HTERT RPE-1 (cell line): Measurements from ENCODE around the gene RNF13.

ENCODE experiments used
- in situ Hi-C: fragments of 300-500 bp; cut with MboI; formaldehyde crosslinking; loops from 4 replicates; pipeline ENCODE4 v1.14.3; 2020; ENCODE audit warnings: low sequenced_read_pairs

Gene RNF13, protein sequence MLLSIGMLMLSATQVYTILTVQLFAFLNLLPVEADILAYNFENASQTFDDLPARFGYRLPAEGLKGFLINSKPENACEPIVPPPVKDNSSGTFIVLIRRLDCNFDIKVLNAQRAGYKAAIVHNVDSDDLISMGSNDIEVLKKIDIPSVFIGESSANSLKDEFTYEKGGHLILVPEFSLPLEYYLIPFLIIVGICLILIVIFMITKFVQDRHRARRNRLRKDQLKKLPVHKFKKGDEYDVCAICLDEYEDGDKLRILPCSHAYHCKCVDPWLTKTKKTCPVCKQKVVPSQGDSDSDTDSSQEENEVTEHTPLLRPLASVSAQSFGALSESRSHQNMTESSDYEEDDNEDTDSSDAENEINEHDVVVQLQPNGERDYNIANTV

DNA sequence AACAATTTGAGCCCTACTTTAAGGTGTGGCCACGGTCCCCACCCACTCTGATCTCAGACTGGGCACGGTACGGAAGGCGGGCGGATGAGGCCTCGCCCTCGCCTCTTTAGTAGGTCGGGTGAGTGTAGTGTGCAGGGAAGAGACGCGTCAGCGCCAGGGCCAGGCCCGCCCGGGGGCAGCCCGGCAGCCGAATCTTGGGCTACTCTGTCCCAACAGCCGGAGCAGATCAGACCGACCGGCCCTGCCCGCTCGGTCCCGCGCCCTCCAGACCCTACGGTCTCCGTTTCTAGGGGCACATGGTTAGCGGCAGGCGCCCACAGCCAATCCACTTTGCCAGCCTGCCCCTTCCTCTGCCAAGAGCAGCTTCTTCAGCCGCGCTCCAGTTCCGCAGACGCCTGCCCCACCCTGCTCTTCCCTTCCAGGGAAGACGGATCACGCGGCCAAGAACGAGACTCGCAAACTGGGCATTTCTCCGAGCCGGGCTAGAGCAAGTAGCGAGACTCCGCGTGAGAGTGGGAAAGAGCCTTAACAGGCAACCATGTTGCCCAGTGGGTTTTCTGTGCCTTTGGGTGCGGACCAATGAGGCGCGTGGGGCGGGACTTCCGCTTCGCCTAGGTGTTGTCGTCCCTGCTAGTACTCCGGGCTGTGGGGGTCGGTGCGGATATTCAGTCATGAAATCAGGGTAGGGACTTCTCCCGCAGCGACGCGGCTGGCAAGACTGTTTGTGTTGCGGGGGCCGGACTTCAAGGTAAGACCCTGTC, at the start of gene RNF13:
Gene RNF13 (plus strand): TSS at position 610 of the 761 bp plus-strand sequence. CDS start 32,812 bp downstream, outside the sequence.
- in situ Hi-C loops = no loop called here

- in situ Hi-C loops = no loop called here
Measured at GRCh38 chr3:149763565-149764195, 49.3 kb upstream of the RNF13 start.

DNA sequence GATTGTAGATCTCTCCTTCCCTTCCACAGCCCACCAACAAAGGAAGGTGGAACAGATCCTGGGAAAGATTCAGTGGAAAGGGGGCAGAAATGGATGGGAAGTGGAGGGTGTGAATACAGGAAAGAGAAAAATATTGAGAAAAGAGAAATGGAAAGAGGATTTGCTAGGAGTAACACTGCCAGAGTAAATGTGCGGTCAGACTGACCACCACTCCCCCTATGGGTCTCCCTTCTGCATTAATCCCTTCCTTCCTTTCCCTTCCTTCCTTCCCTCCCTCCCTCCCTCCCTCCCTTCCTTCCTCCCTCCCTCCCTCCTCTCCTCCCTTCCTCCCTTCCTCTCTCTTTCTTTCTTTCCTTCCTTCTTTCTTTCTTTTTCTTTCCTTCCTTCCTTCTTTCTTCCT, 48.7 kb upstream of the RNF13 start:
- in situ Hi-C loops = no loop called here

DNA sequence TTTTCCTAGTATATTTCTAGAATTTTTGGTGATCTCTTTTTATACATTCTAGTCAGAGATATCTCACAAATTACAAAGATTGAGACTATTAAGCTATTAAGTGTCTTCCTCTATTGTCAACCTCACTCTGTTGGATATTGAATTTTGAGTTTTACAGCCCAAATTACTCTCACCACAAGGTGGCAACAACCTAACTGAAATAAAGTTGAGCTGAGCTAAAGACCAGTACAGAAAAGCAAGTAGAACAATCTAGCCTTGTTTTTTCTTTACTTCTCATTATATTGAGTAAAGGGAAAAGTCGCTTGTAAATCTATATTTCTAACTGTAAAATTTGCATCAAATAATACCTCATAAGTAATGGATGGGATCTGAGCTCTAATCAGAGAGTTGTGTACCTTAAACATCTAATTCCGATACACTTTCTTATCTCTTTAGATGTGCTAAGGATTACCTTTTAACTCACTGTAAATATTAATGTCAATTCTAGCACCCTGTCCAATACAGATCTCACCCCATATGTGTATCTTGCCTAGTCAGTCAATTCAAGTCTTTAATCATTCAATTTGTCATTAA, 47.2 kb upstream of the RNF13 start:
- in situ Hi-C loops = no loop called here

DNA sequence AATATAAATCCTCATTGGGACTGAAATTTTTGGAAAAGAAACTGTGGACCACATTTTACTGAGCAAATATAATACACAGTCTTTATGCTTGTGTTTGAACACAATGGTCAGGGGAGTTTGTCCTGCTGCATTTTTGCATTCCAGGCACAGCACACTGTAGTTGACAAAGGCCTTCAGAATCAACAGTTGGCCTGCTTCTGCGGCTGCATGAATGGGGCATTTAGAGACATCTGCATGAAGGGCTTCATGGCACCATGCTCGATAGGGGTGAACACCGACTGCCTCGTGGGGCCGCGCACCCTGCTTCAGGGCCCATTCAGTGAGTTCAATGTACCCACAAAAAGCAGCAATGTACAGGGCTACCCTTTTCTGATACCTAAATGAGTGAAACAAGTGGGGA, 45.3 kb upstream of the RNF13 start:
- in situ Hi-C loops = no loop called here

DNA sequence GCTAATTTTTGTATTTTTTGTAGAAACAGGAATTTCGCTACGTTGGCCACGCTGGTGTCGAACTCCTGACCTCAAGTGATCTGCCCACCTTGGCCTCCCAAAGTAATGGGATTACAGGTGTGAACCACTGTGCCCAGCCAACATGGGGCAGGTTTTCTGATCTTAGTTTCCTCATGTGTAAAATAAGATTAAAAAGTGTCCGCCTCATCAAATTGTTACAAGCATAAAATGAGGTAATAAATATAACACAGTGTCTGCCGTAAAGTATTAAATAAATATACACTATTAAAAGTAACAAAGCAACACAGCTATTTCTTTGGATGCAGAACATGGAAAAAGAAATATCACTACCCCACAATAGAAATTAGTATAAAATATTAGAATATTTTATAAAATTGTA, 44.3 kb upstream of the RNF13 start:
- in situ Hi-C loops = no loop called here

GRCh38 chr3:149770246-149770645, 42.8 kb upstream of the RNF13 start:
- in situ Hi-C loops = no loop called here

DNA sequence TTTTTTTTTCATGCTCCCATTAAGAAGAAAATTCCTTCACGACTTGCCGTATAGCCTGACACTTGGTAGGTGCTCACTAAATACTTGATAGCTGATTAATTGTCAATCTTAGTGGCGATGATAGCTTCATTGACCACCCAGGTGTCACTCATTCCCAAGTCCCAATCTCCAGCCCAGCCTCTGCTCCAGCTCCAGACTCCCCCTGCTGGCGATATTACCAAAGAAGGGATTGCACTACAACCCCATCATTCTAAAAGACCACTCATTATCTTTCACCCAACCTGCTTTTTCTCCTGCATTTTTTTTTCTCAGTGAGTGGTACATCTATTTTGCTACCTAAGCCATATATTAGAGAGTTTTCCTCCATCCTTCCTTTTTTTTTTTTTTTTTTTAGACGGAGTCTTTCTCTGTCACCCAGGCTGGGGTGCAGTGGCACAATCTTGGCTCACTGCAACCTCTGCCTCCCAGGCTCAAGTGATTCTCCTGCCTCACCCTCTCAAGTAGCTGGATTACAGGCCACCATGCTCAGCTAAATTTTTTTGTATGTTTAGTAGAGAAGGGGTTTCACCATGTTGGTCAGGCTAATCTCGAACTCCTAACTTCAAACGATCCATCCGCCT, 41.3 kb upstream of the RNF13 start:
- in situ Hi-C loops = no loop called here

- in situ Hi-C loops = no loop called here
Measured at GRCh38 chr3:149772861-149773260, 40.2 kb upstream of the RNF13 start.

DNA sequence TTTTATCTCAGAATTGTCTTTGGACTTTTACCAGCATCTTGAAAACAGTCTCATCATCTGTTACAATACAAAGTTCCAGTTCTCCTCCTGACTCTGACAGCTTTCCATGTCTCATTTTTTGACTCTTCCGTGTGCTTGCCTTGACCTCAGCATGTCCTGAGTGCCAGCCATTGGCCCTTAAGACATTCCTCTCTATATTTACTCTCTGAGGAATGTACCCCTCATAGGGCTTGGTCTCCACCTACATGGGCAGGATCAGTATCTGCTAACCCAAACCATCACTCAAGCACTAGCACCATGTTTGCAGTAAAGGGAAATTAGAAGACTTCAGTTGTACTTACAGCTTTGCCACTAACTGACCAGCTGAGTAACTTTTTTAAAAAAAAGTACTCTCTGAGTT, 36.8 kb upstream of the RNF13 start:
- in situ Hi-C loops = no loop called here

DNA sequence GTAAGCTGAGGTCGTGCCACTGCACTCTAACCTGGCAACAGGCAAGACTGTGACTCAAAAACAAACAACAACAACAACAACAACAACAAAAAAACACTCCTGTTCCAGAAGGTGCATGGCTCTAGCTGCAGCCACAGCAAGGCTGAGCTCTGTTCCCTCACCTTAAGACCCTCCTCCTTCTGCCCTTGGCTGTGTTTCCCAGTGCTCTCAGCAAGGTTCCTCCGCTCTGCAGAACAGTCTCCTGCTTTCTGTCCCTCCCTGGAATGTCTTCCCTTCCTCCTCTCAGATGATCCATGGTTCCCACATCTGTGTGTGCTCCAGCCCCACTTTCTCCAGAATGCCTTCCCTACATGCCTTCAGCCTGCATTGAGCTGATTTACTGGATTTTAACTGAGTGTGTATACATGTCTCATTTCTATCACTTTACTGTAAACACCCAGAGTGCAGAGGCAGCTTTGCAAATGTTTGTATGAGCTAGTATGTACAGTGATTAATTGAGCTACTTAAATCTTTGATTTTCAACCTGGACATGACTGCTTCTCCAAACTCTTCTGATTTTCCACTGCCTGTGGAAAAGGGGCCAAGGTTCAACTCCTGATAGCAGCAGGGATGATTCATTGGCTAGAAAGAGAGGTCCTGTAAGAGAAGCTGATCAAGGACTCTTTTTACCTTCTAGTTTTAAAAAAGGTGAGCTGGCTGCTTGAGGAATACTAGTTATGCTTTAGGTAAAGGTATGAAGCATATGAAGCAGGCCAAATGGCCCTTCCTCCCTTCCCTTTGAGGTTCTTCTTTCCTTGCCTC, 35.4 kb upstream of the RNF13 start:
- in situ Hi-C loops = no loop called here

DNA sequence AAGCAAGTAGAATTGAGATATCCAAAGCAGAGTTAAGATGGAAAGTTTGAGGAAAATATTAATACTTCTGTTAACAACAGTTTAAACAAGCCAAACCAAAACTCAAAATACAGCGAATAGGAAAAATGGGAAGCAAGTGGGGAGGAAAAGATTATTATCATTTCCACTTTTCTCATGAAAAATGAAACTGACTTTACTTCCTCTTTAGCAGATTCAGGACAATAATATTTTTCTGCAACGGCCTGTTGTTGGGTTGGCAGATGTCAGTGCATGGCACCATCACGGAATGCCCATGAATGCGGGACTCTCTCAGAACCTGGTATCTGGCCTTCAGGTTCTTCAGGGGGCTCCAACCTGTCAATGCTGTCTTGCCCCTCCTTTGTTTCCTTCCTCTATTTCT, 31.8 kb upstream of the RNF13 start:
- in situ Hi-C loops = no loop called here

GRCh38 chr3:149781741-149782140, 31.3 kb upstream of the RNF13 start:
- in situ Hi-C loops = no loop called here

DNA sequence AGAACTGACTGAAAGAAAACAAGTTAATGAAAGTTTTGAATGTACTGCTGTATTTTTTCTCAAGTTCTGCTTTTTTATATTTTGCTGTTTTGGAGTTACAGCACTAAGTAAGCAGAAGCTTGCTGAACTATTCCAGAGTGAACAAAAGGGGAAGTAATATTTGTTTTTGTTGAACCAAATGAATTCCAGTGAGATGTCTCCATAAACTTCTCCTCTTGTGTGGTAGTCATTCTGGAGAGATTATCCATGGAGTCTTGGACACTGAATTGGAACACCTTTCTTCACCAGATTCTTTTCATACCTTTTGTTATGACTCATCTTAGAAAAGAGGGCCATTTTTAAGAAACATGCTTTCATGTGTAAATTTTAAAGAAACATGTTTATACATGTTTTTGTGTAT, 29.4 kb upstream of the RNF13 start:
- in situ Hi-C loops = no loop called here

DNA sequence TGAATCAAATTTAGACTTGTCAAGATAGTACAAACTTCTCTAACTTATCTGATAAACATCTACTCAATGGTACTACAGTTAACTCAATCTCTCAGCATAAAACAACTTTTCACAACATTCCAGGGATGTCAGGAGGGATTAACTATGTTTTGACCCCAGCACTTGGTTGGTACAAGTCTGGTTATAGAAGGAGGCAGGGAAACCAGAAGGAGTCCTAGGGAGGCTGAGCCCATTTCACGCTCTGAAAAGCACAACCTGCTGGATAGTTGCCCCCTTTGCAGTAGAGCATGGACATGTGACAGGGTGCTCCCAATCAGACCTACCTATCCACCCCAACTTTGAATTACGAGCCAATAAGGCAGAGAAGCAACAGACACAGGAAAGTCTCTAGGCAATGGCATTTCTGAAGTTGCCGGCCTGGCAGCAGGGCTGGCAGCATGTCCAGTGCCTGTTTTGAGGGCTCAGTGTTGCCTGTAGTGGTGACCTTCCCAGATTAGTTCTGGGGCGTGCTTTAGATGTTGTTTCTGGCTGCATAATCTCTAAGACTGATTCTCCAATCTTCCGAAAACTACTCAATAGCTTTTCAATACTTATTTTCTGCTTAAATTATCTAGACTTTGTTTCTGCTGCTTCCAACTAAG, 28.8 kb upstream of the RNF13 start:
- in situ Hi-C loops = no loop called here

GRCh38 chr3:149790268-149790667, 22.7 kb upstream of the RNF13 start:
- in situ Hi-C loops = no loop called here

GRCh38 chr3:149790698-149791097, 22.3 kb upstream of the RNF13 start:
- in situ Hi-C loops = no loop called here

DNA sequence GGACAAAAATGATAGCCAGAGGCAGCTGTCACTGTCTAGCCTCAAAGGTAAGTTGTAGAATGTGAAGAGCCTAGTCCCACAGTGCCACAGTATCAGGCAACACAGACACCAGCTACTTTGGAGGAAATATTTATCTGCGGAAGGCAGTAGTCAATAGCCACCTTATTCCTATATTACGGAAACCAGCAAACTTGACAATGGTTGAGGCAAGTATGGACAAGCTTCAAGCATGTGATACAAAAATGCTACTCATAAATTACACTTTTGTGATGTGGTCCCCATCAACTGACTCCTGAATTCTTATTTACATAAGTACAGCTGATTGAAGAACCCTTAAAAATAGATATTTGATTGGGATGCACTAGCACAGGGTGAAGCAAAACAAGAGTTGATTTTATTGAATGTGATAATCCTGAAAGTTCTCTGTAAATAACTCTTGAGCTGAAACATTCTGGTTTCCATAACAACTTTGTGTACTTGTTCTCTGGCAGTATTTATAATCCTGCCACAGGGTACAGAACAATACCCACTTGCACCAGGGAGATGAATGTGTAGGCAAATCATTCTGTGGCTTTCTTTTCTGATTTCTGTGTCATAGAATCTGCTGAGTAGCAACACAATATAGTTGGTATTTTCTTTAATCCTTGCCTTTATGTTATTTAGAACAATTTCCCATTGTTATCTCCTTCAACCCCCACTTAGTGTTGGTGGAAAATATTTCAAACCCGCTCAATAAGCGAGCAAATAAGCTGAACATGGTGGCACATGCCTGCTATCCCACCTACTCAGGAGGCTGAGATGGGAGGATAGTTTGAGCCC, 20.4 kb upstream of the RNF13 start, which contains the start of gene ANKUB1:
Gene ANKUB1 (minus strand): TSS at position 103 of the 819 bp plus-strand sequence. CDS start 188 bp downstream, outside the sequence.
- in situ Hi-C loops = no loop called here

DNA sequence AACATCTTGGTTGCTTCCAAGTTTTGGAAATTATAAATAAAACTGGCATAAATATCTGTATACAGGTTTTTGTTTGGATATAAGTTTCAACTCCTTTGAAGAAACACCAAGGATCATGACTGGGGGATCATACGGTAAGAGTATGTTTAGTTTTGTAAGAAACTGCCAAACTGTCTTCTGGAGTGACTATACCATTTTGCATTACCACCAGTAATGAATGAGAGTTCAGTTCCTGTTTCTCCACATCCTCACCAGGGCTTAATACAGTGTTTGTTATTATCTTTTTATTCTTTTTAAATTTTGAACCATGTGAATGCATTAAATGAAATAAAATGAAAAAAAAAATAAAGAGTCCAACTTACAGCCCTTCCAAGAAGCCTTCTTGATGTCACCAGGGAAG, 17.0 kb upstream of the RNF13 start:
- in situ Hi-C loops = no loop called here
